Kidney epithelial cell (primary cell): ENCODE data around the gene BSPH1. TPM values are rescaled to one million over a fixed set of nuclear protein-coding genes. Genes with fewer than 3 reads are reported as not detected.

Experiments
- DNase-seq: peaks from one replicate; pipeline ENCODE4 v3.0.0-alpha.2; 2010; ENCODE audit warnings: low read depth
- H3K27me3 ChIP-seq: 2 replicates; pipeline ENCODE4 v1.6.0; 2011; ENCODE audit warnings: low read length; ENCODE audit not compliant: control insufficient read depth, insufficient read depth
- H3K36me3 ChIP-seq: 2 replicates; pipeline ENCODE4 v1.5.1; 2011; ENCODE audit warnings: low read length; ENCODE audit not compliant: control insufficient read depth, insufficient read depth
- H3K4me3 ChIP-seq: 2 replicates; pipeline ENCODE4 v1.5.1; 2011; ENCODE audit warnings: low read depth, mild to moderate bottlenecking, control low read depth, low read length
- CTCF ChIP-seq: IDR thresholded peaks from 2 replicates; pipeline ENCODE4 v1.5.1; 2011; ENCODE audit warnings: mild to moderate bottlenecking, moderate library complexity, low read length, control low read depth, inconsistent platforms; ENCODE audit not compliant: insufficient read depth, poor library complexity, severe bottlenecking
- total RNA-seq: library from RNA; depleted of rRNA; stranded (reverse); fragments of >200 nt; gene quantifications from 2 replicates; pipeline ENCODE4 v1.2.3, GENCODE V29; 2015

Gene BSPH1
- not detected in 2 replicates for total RNA-seq

DNA sequence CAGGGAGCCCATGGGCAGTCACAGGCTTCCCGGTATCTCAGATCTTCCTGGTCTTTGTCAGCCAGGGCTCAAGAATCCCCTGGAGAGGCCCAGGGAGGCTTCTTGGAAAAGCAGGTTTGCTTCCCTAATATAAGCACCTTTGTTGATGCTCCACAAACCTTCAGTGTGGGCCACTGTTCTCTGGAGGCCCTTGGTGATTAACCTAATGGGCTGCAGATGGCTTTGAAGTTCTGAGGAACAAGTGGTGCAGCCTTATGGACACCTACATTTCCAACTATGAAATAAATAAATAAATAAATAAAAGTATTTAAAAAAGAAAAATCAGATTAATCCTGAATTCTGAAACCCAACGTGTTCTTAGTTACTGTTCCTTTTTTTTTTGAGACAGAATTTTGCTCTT, at the start of gene BSPH1:
Gene BSPH1, minus strand, starts transcription at position 101 of the 400 bp plus-strand sequence. Its CDS starts 89 bp downstream, at position 12.
- Histone ChIP-seq H3K4me3 (no peak within 1 kb of the TSS), H3K27me3 (peaks cover 5% of the 10 kb centered on the region), H3K36me3 (no peaks in the 10 kb centered on the region)
- DNase-seq: no peak
- TF ChIP-seq CTCF: no peak

DNA sequence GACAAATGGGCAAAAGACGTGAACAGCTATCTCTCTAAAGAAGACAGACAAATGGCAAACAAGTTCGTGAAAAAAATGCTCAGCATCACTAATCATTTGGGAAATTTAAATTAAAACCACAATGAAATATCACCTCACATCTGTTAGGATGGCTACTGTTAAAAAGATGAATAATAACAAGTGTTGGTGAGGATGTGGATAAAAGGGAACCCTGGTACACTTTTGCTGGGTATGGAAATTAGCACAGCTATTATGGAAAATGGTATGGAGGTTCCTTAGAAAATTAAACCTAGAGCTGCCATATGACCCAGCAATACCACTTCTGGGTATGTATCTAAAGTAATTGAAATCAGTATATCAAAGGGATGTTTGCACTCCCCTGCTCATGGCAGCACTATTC, 44.8 kb upstream of the BSPH1 start:
- TF ChIP-seq CTCF: no peak
- H3K27me3 ChIP-seq: no peaks in the 10 kb centered on the region
- DNase-seq: no peak
- no peaks in the 10 kb centered on the region for H3K36me3 ChIP-seq
- H3K4me3 ChIP-seq: no peak overlapping the region

DNA sequence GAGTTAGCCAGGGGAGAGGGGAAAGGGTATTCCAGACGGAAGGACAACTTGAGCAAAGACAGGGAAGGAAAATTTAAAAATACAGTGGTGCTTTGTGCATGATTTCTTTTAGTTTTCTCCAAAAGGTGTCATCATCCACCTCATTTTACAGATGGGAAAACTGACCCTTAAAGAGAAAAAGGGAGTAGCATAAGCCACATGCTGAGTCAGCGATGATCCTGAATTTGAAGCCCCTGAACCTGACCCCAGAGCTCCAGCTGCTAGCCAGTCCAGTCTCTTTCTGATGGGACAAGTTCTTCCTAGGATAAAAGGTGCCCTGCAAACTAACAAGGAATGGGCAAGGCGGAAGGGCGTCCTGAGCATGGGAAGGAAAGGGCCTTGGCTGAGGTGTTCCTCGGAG, 41.6 kb upstream of the BSPH1 start:
- H3K27me3 ChIP-seq: no peaks in the 10 kb centered on the region
- no peak for TF ChIP-seq CTCF
- no peaks in the 10 kb centered on the region for H3K36me3 ChIP-seq
- no peak overlapping the region for H3K4me3 ChIP-seq
- no peak for DNase-seq

- TF ChIP-seq CTCF: no peak
These were observed 38.1 kb upstream of the BSPH1 start for GRCh38 chr19:48030073-48030472.

DNA sequence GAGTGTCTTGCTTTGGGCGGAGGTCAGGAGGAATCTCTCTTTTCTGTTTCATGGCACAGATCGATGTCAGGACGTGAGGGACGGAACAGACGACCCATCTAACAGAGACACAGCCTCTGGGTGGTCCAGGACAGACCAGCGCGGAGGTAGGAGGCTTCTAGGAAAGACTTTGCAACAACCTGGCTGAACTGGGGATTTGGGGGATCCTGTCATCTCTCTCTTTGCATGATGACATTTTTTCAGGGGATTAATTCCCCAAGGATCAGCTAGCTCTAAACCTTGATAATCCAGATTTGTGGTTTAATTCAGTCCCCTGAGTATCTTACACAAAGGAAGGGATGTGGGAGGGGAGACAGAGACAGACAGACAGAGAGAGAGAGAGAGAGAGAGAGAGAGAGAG, 37.5 kb upstream of the BSPH1 start:
- H3K4me3 ChIP-seq: no peak overlapping the region
- H3K27me3 ChIP-seq: no peaks in the 10 kb centered on the region
- TF ChIP-seq CTCF: no peak
- DNase-seq: no peak
- no peaks in the 10 kb centered on the region for H3K36me3 ChIP-seq

More at GRCh38 chr19:48030073-48030472, 38.1 kb upstream of the BSPH1 start:
- Histone ChIP-seq H3K4me3 (no peak overlapping the region), H3K27me3 (no peaks in the 10 kb centered on the region), H3K36me3 (no peaks in the 10 kb centered on the region)
- DNase-seq: no peak

GRCh38 chr19:48025480-48025879, 33.5 kb upstream of the BSPH1 start:
- TF ChIP-seq CTCF: no peak
- Histone ChIP-seq H3K27me3 (no peaks in the 10 kb centered on the region), H3K4me3 (no peak overlapping the region), H3K36me3 (no peaks in the 10 kb centered on the region)
- no peak for DNase-seq
